ENCODE measurements around the gene ACOX1. TPM values are rescaled to one million over a fixed set of nuclear protein-coding genes. Genes with fewer than 3 reads are reported as not detected.

Gene ACOX1
- total RNA-seq, 5 donors from 2014 or later (not counting 1 experiment from before 2014, with no cell fraction given): 17.6 to 33.8 (median 29.1) TPM

- Histone ChIP-seq H3K9me3 (no peaks in the 10 kb centered on the region), H3K36me3 (ENCODE audit: control insufficient read depth in 2 of 2, extremely low read depth in 1 of 2, insufficient read depth in 1 of 2, low read length in 1 of 2) (peaks cover 0 to 2% of the 10 kb centered on the region in 2 donors), H3K27ac (ENCODE audit: low read length) (no peak overlapping the region), H3K4me1 (ENCODE audit: control insufficient read depth in 1 of 2, extremely low read depth in 1 of 2, insufficient read depth in 2 of 2, low read length in 2 of 2) (no peaks in the 10 kb centered on the region), H3K4me3 (ENCODE audit: control insufficient read depth in 1 of 2, extremely low read depth in 1 of 2, low read length in 1 of 2) (no peak overlapping the region), H3K27me3 (replicated peaks in 1 of 2; ENCODE audit: control insufficient read depth in 2 of 2, extremely low read depth in 1 of 2, insufficient read depth in 2 of 2, low read length in 1 of 2) (no peaks in the 10 kb centered on the region)
- H3K4me3 Mint-ChIP-seq: no peak overlapping the region
- H3K27ac Mint-ChIP-seq: no peak overlapping the region
- no peaks in the 10 kb centered on the region for H3K27me3 Mint-ChIP-seq
- no peak for ATAC-seq (replicated peaks in 1 of 4)
- POLR2A ChIA-PET: no interaction called here
- no peaks in the 10 kb centered on the region for H3K4me1 Mint-ChIP-seq
- no peaks in the 10 kb centered on the region for H3K9me3 Mint-ChIP-seq
- H3K36me3 Mint-ChIP-seq: no peaks in the 10 kb centered on the region
- WGBS (ENCODE audit: insufficient coverage): no CpG with 5 or more reads among the region's 4 CpGs
- CTCF ChIA-PET: no interaction called here
- DNase-seq: no peak
Measured at GRCh38 chr17:75933808-75934207, 45.2 kb downstream of the ACOX1 start.

- H3K4me1 ChIP-seq (ENCODE audit: control insufficient read depth in 1 of 2, extremely low read depth in 1 of 2, insufficient read depth in 2 of 2, low read length in 2 of 2): no peaks in the 10 kb centered on the region
- Mint-ChIP-seq H3K4me3 (no peak overlapping the region), H3K9me3 (no peaks in the 10 kb centered on the region), H3K27me3 (no peaks in the 10 kb centered on the region), H3K27ac (no peak overlapping the region), H3K4me1 (no peaks in the 10 kb centered on the region), H3K36me3 (no peaks in the 10 kb centered on the region)
- ChIA-PET CTCF (no interaction called here), POLR2A (no interaction called here)
- H3K4me3 ChIP-seq (ENCODE audit: control insufficient read depth in 1 of 2, extremely low read depth in 1 of 2, low read length in 1 of 2): no peak overlapping the region
- peaks cover 0 to under 1% of the 10 kb centered on the region in 2 donors for H3K36me3 ChIP-seq (ENCODE audit: control insufficient read depth in 2 of 2, extremely low read depth in 1 of 2, insufficient read depth in 1 of 2, low read length in 1 of 2)
- DNase-seq (no peak), ATAC-seq (replicated peaks in 1 of 4) (no peak)
- H3K9me3 ChIP-seq: no peaks in the 10 kb centered on the region
- WGBS (ENCODE audit: insufficient coverage): 100% methylated on average over 1 of the region's 5 CpGs
- no peaks in the 10 kb centered on the region for H3K27me3 ChIP-seq (replicated peaks in 1 of 2; ENCODE audit: control insufficient read depth in 2 of 2, extremely low read depth in 1 of 2, insufficient read depth in 2 of 2, low read length in 1 of 2)
- no peak overlapping the region for H3K27ac ChIP-seq (ENCODE audit: low read length)
Measured at GRCh38 chr17:75932852-75933251, 46.1 kb downstream of the ACOX1 start.

GRCh38 chr17:75931062-75931461 is 47.9 kb downstream of the ACOX1 start:
- no peak overlapping the region for H3K4me3 ChIP-seq (ENCODE audit: control insufficient read depth in 1 of 2, extremely low read depth in 1 of 2, low read length in 1 of 2)
- DNase-seq: no peak
- Mint-ChIP-seq H3K27me3 (no peaks in the 10 kb centered on the region), H3K9me3 (no peaks in the 10 kb centered on the region), H3K4me1 (no peaks in the 10 kb centered on the region), H3K27ac (no peak overlapping the region), H3K4me3 (no peak overlapping the region), H3K36me3 (no peaks in the 10 kb centered on the region)
- no peaks in the 10 kb centered on the region for H3K36me3 ChIP-seq (ENCODE audit: control insufficient read depth in 2 of 2, extremely low read depth in 1 of 2, insufficient read depth in 1 of 2, low read length in 1 of 2)
- POLR2A ChIA-PET: no interaction called here
- no peaks in the 10 kb centered on the region for H3K4me1 ChIP-seq (ENCODE audit: control insufficient read depth in 1 of 2, extremely low read depth in 1 of 2, insufficient read depth in 2 of 2, low read length in 2 of 2)
- CTCF ChIA-PET: no interaction called here
- no peak for ATAC-seq (replicated peaks in 1 of 4)
- H3K27me3 ChIP-seq (replicated peaks in 1 of 2; ENCODE audit: control insufficient read depth in 2 of 2, extremely low read depth in 1 of 2, insufficient read depth in 2 of 2, low read length in 1 of 2): no peaks in the 10 kb centered on the region
- H3K9me3 ChIP-seq: no peaks in the 10 kb centered on the region
- WGBS (ENCODE audit: insufficient coverage): 100% methylated on average over 1 of the region's 4 CpGs
- no peak overlapping the region for H3K27ac ChIP-seq (ENCODE audit: low read length)

DNA sequence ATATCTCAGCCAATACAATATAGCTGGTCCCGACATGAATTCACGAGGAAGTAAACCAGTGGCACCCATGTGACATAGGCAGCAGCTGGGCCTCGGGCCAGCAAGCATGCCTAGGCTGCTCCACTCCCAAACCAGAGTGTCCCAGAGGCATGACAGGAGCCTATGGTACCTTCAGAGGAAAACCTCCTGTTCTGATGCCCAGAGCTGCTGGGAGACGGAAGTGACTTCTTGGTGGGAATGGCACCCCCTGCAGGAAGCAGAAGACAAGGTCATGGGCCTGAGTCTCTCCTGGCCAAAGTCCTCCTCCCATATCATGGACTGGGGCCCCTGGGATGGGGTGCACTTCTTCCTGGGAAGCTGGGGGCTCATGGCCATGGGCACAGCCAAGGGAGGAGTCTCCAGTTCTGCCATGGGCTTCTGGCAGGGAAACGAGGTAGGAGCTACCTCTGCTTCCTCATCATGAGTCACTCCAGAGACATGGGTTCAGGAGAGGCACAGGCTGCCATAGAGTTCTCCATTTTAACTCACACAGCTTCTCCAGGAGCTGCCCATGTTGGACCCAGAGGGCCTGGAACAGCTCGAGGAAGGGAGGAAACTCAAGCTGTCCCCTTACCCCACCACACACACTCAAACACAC is 51.6 kb downstream of the ACOX1 start:
- Mint-ChIP-seq H3K9me3 (no peaks in the 10 kb centered on the region), H3K27me3 (no peaks in the 10 kb centered on the region), H3K4me1 (no peaks in the 10 kb centered on the region), H3K36me3 (no peaks in the 10 kb centered on the region), H3K4me3 (no peak overlapping the region), H3K27ac (no peak overlapping the region)
- POLR2A ChIA-PET: interaction anchor here in 1 of 2 donors (0.6 kb wide), 1 partner anchor 29 kb away, joined by 4 read pairs; no protein-coding TSS in a partner anchor
- CTCF ChIA-PET: interaction anchor here (0.5 to 1.0 kb wide), 3 partner anchors 72 to 253 kb away, joined by 3 to 10 read pairs (median 3); partner anchors contain the start of gene WBP2 (in 1 of the 2)
- Histone ChIP-seq H3K36me3 (ENCODE audit: control insufficient read depth in 2 of 2, extremely low read depth in 1 of 2, insufficient read depth in 1 of 2, low read length in 1 of 2) (peaks cover 0 to 7% of the 10 kb centered on the region in 2 donors), H3K9me3 (no peaks in the 10 kb centered on the region), H3K4me3 (ENCODE audit: control insufficient read depth in 1 of 2, extremely low read depth in 1 of 2, low read length in 1 of 2) (no peak overlapping the region), H3K27ac (ENCODE audit: low read length) (no peak overlapping the region), H3K27me3 (replicated peaks in 1 of 2; ENCODE audit: control insufficient read depth in 2 of 2, extremely low read depth in 1 of 2, insufficient read depth in 2 of 2, low read length in 1 of 2) (no peaks in the 10 kb centered on the region), H3K4me1 (ENCODE audit: control insufficient read depth in 1 of 2, extremely low read depth in 1 of 2, insufficient read depth in 2 of 2, low read length in 2 of 2) (no peaks in the 10 kb centered on the region)
- WGBS (ENCODE audit: insufficient coverage): 89% methylated on average over 6 of the region's 6 CpGs
- DNase-seq: no peak
- no peak for ATAC-seq (replicated peaks in 1 of 4)

GRCh38 chr17:75926456-75926855 is 52.5 kb downstream of the ACOX1 start:
- H3K4me1 Mint-ChIP-seq: no peaks in the 10 kb centered on the region
- Histone ChIP-seq H3K9me3 (no peaks in the 10 kb centered on the region), H3K27me3 (replicated peaks in 1 of 2; ENCODE audit: control insufficient read depth in 2 of 2, extremely low read depth in 1 of 2, insufficient read depth in 2 of 2, low read length in 1 of 2) (no peaks in the 10 kb centered on the region), H3K4me3 (ENCODE audit: control insufficient read depth in 1 of 2, extremely low read depth in 1 of 2, low read length in 1 of 2) (no peak overlapping the region), H3K27ac (ENCODE audit: low read length) (no peak overlapping the region), H3K36me3 (ENCODE audit: control insufficient read depth in 2 of 2, extremely low read depth in 1 of 2, insufficient read depth in 1 of 2, low read length in 1 of 2) (peaks cover 0 to 7% of the 10 kb centered on the region in 2 donors), H3K4me1 (ENCODE audit: control insufficient read depth in 1 of 2, extremely low read depth in 1 of 2, insufficient read depth in 2 of 2, low read length in 2 of 2) (no peaks in the 10 kb centered on the region)
- H3K4me3 Mint-ChIP-seq: no peak overlapping the region
- 92% methylated on average over 2 of the region's 4 CpGs for WGBS (ENCODE audit: insufficient coverage)
- H3K9me3 Mint-ChIP-seq: no peaks in the 10 kb centered on the region
- CTCF ChIA-PET: interaction anchor here in 1 of 2 donors (0.5 kb wide), 1 partner anchor 191 kb away, joined by 5 read pairs; no protein-coding TSS in a partner anchor
- no peaks in the 10 kb centered on the region for H3K36me3 Mint-ChIP-seq
- POLR2A ChIA-PET: interaction anchor here in 1 of 2 donors (0.9 kb wide), 1 partner anchor 23 kb away, joined by 3 read pairs; no protein-coding TSS in a partner anchor
- no peaks in the 10 kb centered on the region for H3K27me3 Mint-ChIP-seq
- H3K27ac Mint-ChIP-seq: no peak overlapping the region
- ATAC-seq (replicated peaks in 1 of 4) (no peak), DNase-seq (no peak)

DNA sequence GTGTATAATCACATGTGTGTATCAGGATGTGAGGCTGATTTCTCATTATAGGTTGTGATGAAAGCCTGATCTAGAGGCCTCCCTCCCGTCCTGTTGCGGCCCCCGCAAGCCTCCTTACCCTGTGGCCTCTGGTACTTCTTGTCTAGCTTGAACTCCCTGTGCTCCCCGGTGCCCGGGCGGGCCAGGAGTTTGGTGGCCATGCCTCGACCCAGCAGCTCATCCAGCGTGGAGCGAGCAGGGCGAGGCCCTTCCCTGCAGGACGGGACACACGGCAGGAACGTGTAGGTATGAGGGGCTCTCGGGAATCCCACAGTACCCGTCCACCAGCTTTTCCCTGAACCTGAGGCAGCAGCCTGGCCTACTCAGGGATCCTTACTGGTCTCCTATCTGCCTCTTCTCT is 53.1 kb downstream of the ACOX1 start:
- Histone ChIP-seq H3K36me3 (ENCODE audit: control insufficient read depth in 2 of 2, extremely low read depth in 1 of 2, insufficient read depth in 1 of 2, low read length in 1 of 2) (peaks cover 0 to 7% of the 10 kb centered on the region in 2 donors), H3K4me3 (ENCODE audit: control insufficient read depth in 1 of 2, extremely low read depth in 1 of 2, low read length in 1 of 2) (no peak overlapping the region), H3K9me3 (no peaks in the 10 kb centered on the region), H3K4me1 (ENCODE audit: control insufficient read depth in 1 of 2, extremely low read depth in 1 of 2, insufficient read depth in 2 of 2, low read length in 2 of 2) (no peaks in the 10 kb centered on the region), H3K27me3 (replicated peaks in 1 of 2; ENCODE audit: control insufficient read depth in 2 of 2, extremely low read depth in 1 of 2, insufficient read depth in 2 of 2, low read length in 1 of 2) (no peaks in the 10 kb centered on the region), H3K27ac (ENCODE audit: low read length) (no peak overlapping the region)
- POLR2A ChIA-PET: interaction anchor here (0.6 to 0.9 kb wide), 2 partner anchors 23 to 386 kb away, joined by 3 to 8 read pairs; no protein-coding TSS in a partner anchor
- WGBS (ENCODE audit: insufficient coverage): 97% methylated on average over 12 of the region's 15 CpGs
- Mint-ChIP-seq H3K36me3 (no peaks in the 10 kb centered on the region), H3K4me1 (no peaks in the 10 kb centered on the region), H3K4me3 (no peak overlapping the region), H3K27ac (no peak overlapping the region), H3K27me3 (no peaks in the 10 kb centered on the region), H3K9me3 (no peaks in the 10 kb centered on the region)
- CTCF ChIA-PET: interaction anchor here in 1 of 2 donors (0.5 kb wide), 1 partner anchor 191 kb away, joined by 5 read pairs; no protein-coding TSS in a partner anchor
- ATAC-seq (replicated peaks in 1 of 4): no peak
- no peak for DNase-seq

Measured in T-cell (primary cell).